Measurements from ENCODE around the gene TP53INP2.
A peak's percentile ranks its signal among the peaks of the same experiment; 100 is the strongest.

The TP53INP2 gene

GRCh38 chr20:34680586-34681175 is 23.5 kb upstream of the TP53INP2 start:
- H3K9me3 ChIP-seq (ENCODE audit: control insufficient read depth, insufficient read depth, low read depth, low read length): no peaks in the 10 kb centered on the region
- no peaks in the 10 kb centered on the region for H3K36me3 ChIP-seq (ENCODE audit: control insufficient read depth, insufficient read depth, low read length)
- H3K27ac ChIP-seq (ENCODE audit: low read depth, low read length): no peak overlapping the region
- H3K4me1 ChIP-seq (ENCODE audit: control insufficient read depth, insufficient read depth, low read length): no peaks in the 10 kb centered on the region
- no peak overlapping the region for H3K4me3 ChIP-seq (ENCODE audit: low read depth, low read length)
- no peaks in the 10 kb centered on the region for H3K27me3 ChIP-seq (ENCODE audit: control insufficient read depth, insufficient read depth, low read length)
- no peak overlapping the region for H3K9ac ChIP-seq (ENCODE audit: low read length)

- Histone ChIP-seq H3K27ac (ENCODE audit: low read depth, low read length) (no peak overlapping the region), H3K36me3 (ENCODE audit: control insufficient read depth, insufficient read depth, low read length) (no peaks in the 10 kb centered on the region), H3K4me1 (ENCODE audit: control insufficient read depth, insufficient read depth, low read length) (no peaks in the 10 kb centered on the region), H3K9ac (ENCODE audit: low read length) (no peak overlapping the region), H3K9me3 (ENCODE audit: control insufficient read depth, insufficient read depth, low read depth, low read length) (no peaks in the 10 kb centered on the region), H3K4me3 (ENCODE audit: low read depth, low read length) (no peak overlapping the region), H3K27me3 (ENCODE audit: control insufficient read depth, insufficient read depth, low read length) (no peaks in the 10 kb centered on the region)
Observed at GRCh38 chr20:34683667-34684066, 20.5 kb upstream of the TP53INP2 start.

- Histone ChIP-seq H3K4me3 (ENCODE audit: low read depth, low read length) (no peak overlapping the region), H3K36me3 (ENCODE audit: control insufficient read depth, insufficient read depth, low read length) (no peaks in the 10 kb centered on the region), H3K27ac (ENCODE audit: low read depth, low read length) (no peak overlapping the region), H3K27me3 (ENCODE audit: control insufficient read depth, insufficient read depth, low read length) (no peaks in the 10 kb centered on the region), H3K4me1 (ENCODE audit: control insufficient read depth, insufficient read depth, low read length) (no peaks in the 10 kb centered on the region), H3K9ac (ENCODE audit: low read length) (no peak overlapping the region), H3K9me3 (ENCODE audit: control insufficient read depth, insufficient read depth, low read depth, low read length) (no peaks in the 10 kb centered on the region)
Observed at GRCh38 chr20:34689486-34689885, 14.7 kb upstream of the TP53INP2 start.

DNA sequence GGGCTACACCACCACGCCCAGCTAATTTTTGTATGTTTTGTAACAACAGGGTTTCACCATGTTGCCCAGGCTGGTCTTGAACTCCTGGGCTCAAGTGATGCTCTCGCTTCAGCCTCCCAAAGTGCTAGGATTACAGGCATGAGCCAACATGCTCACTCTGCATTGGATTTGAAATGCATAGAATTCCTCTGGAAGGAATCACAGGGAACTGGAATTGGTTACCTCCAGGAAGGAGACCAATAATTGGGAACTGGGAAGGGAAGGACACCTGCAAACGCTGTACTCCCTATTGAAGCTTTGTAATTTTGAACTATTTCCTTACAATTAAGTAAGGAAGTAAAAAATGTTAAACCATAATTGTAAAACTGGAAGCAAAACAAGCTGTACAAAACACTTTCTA is 12.3 kb upstream of the TP53INP2 start:
- H3K27me3 ChIP-seq (ENCODE audit: control insufficient read depth, insufficient read depth, low read length): no peaks in the 10 kb centered on the region
- no peak overlapping the region for H3K27ac ChIP-seq (ENCODE audit: low read depth, low read length)
- H3K4me1 ChIP-seq (ENCODE audit: control insufficient read depth, insufficient read depth, low read length): no peaks in the 10 kb centered on the region
- no peaks in the 10 kb centered on the region for H3K36me3 ChIP-seq (ENCODE audit: control insufficient read depth, insufficient read depth, low read length)
- H3K9ac ChIP-seq (ENCODE audit: low read length): no peak overlapping the region
- no peaks in the 10 kb centered on the region for H3K9me3 ChIP-seq (ENCODE audit: control insufficient read depth, insufficient read depth, low read depth, low read length)
- no peak overlapping the region for H3K4me3 ChIP-seq (ENCODE audit: low read depth, low read length)

- Histone ChIP-seq H3K36me3 (ENCODE audit: control insufficient read depth, insufficient read depth, low read length) (no peaks in the 10 kb centered on the region), H3K27ac (ENCODE audit: low read depth, low read length) (no peak overlapping the region), H3K9ac (ENCODE audit: low read length) (no peak overlapping the region), H3K27me3 (ENCODE audit: control insufficient read depth, insufficient read depth, low read length) (no peaks in the 10 kb centered on the region), H3K4me1 (ENCODE audit: control insufficient read depth, insufficient read depth, low read length) (no peaks in the 10 kb centered on the region), H3K4me3 (ENCODE audit: low read depth, low read length) (no peak overlapping the region), H3K9me3 (ENCODE audit: control insufficient read depth, insufficient read depth, low read depth, low read length) (no peaks in the 10 kb centered on the region)
Observed at GRCh38 chr20:34693414-34693813, 10.7 kb upstream of the TP53INP2 start.

DNA sequence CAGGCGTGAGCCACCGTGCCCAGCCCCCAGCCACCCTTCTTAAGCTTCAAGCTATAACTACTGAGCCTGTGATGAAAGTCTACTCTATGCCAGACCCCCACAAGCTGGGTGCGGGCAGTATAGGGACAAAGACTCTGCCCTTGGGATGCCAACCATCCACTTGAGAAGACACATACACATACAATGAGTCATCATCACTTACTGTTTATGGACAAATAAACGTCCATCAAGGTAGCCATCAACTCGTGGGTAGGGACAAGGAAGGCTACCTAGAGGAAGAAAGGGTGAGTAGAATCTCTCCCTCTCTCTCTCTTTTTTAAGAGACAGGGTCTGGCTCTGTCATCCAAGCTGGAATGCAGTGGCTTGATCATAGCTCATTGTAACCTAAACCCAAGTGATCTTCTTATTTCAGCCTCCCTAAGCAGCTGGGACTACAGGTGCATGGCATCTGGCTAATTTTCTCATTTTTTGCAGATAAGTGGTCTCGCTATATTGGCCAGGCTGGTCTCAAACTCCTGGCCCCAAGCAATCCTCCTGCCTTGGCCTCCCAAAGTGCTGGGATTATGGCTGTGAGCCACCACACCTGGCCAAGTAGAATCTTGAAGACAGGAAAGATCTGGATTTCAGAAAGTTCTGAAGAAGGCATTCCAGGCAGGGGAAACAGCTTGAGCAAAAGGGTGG is 2.6 kb upstream of the TP53INP2 start:
- Histone ChIP-seq H3K4me1 (ENCODE audit: control insufficient read depth, insufficient read depth, low read length) (peaks cover 10% of the 10 kb centered on the region; the same call in 1 of the 2 replicates), H3K27ac (ENCODE audit: low read depth, low read length) (no peak overlapping the region)

DNA sequence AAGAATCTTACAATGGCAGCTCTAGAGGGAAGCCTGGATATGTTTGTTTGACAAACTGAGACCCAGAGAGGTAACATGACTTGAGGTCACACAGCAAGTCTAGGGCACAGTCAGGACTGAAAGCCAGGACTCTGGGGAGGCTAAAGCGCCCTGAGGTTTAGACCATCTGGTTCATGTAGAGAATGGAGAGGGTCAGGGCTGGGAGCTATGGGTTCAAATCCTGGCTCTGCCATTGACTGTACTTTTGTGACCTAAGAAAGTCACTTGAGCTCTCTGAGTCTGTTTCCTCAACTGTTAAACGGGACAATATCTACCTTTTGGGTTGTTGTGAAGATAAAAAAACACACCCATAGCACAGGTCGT is 1.1 kb upstream of the TP53INP2 start:
- Histone ChIP-seq H3K27ac (ENCODE audit: low read depth, low read length) (no peak overlapping the region), H3K9ac (ENCODE audit: low read length) (no peak overlapping the region), H3K4me3 (ENCODE audit: low read depth, low read length) (peak overlapping the region; percentile 87), H3K9me3 (ENCODE audit: control insufficient read depth, insufficient read depth, low read depth, low read length) (no peaks in the 10 kb centered on the region), H3K36me3 (ENCODE audit: control insufficient read depth, insufficient read depth, low read length) (no peaks in the 10 kb centered on the region), H3K27me3 (ENCODE audit: control insufficient read depth, insufficient read depth, low read length) (peaks cover 25% of the 10 kb centered on the region), H3K4me1 (ENCODE audit: control insufficient read depth, insufficient read depth, low read length) (peaks cover 10% of the 10 kb centered on the region; the same call in 1 of the 2 replicates)

More for the DNA sequence above, 2.6 kb upstream of the TP53INP2 start:
- H3K9ac ChIP-seq (ENCODE audit: low read length): no peak overlapping the region
- H3K4me3 ChIP-seq (ENCODE audit: low read depth, low read length): no peak overlapping the region
- no peaks in the 10 kb centered on the region for H3K9me3 ChIP-seq (ENCODE audit: control insufficient read depth, insufficient read depth, low read depth, low read length)
- peaks cover 20% of the 10 kb centered on the region for H3K27me3 ChIP-seq (ENCODE audit: control insufficient read depth, insufficient read depth, low read length)
- no peaks in the 10 kb centered on the region for H3K36me3 ChIP-seq (ENCODE audit: control insufficient read depth, insufficient read depth, low read length)

DNA sequence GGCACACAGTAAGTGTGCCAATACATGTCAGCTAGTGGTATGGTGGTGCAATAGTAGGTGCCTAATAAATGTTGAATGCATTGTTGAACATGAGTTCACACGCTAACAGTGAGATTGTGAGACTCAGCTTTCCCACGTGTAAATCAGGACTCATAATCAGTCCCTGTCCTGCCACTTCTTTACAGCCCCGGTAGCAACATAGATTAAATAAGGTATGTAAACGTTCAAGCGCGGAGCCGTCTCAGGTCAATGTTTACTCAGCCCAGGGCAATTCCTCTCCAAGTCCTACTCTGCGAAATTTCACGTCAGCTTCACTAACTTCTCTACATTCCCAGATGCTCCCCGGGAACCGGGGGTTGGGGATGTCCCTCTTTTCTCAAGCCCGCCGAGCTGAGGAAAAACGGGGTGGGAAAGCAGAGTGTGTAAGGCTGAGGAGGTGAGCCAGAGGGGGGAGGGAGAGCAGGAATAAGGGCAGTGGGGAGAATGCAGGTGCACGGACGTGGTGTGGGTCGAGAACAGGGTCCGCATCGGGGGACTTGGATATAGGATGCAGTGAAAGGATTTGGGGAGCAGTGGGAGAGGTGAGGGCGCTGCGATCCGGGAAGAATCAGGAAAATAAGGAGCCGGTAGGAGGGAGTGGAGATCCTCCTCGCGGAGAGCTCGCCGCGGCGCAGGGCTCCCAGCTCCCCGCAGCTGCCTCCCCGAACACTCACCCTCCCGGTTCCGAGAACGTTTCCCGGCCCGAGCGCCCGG is 544 bp upstream of the TP53INP2 start:
- H3K27ac ChIP-seq (ENCODE audit: low read depth, low read length): peak overlapping the region; percentile 92; the same call in 1 of the 2 replicates
- no peaks in the 10 kb centered on the region for H3K9me3 ChIP-seq (ENCODE audit: control insufficient read depth, insufficient read depth, low read depth, low read length)
- H3K4me1 ChIP-seq (ENCODE audit: control insufficient read depth, insufficient read depth, low read length): peaks cover 10% of the 10 kb centered on the region; the same call in 1 of the 2 replicates
- H3K27me3 ChIP-seq (ENCODE audit: control insufficient read depth, insufficient read depth, low read length): peaks cover 27% of the 10 kb centered on the region
- peak overlapping the region; percentile 73 for H3K9ac ChIP-seq (ENCODE audit: low read length)
- H3K4me3 ChIP-seq (ENCODE audit: low read depth, low read length): peak overlapping the region; percentile 87
- no peaks in the 10 kb centered on the region for H3K36me3 ChIP-seq (ENCODE audit: control insufficient read depth, insufficient read depth, low read length)

GRCh38 chr20:34705008-34705396 is 858 bp downstream of the TP53INP2 start:
- H3K9me3 ChIP-seq (ENCODE audit: control insufficient read depth, insufficient read depth, low read depth, low read length): no peaks in the 10 kb centered on the region
- H3K27ac ChIP-seq (ENCODE audit: low read depth, low read length): peak overlapping the region; percentile 92; the same call in 1 of the 2 replicates

GRCh38 chr20:34705397-34706301 is 1.5 kb downstream of the TP53INP2 start:
- Histone ChIP-seq H3K9me3 (ENCODE audit: control insufficient read depth, insufficient read depth, low read depth, low read length) (no peaks in the 10 kb centered on the region), H3K27ac (ENCODE audit: low read depth, low read length) (no peak overlapping the region), H3K4me3 (ENCODE audit: low read depth, low read length) (peak overlapping the region; percentile 87; the same call in 1 of the 2 replicates), H3K4me1 (ENCODE audit: control insufficient read depth, insufficient read depth, low read length) (peaks cover 10% of the 10 kb centered on the region; the same call in 1 of the 2 replicates), H3K9ac (ENCODE audit: low read length) (no peak overlapping the region), H3K27me3 (ENCODE audit: control insufficient read depth, insufficient read depth, low read length) (peaks cover 38% of the 10 kb centered on the region), H3K36me3 (ENCODE audit: control insufficient read depth, insufficient read depth, low read length) (no peaks in the 10 kb centered on the region)

More at GRCh38 chr20:34705008-34705396, 858 bp downstream of the TP53INP2 start:
- H3K4me1 ChIP-seq (ENCODE audit: control insufficient read depth, insufficient read depth, low read length): peaks cover 10% of the 10 kb centered on the region; the same call in 1 of the 2 replicates
- H3K4me3 ChIP-seq (ENCODE audit: low read depth, low read length): peak overlapping the region; percentile 87
- no peaks in the 10 kb centered on the region for H3K36me3 ChIP-seq (ENCODE audit: control insufficient read depth, insufficient read depth, low read length)
- H3K27me3 ChIP-seq (ENCODE audit: control insufficient read depth, insufficient read depth, low read length): peaks cover 31% of the 10 kb centered on the region
- H3K9ac ChIP-seq (ENCODE audit: low read length): no peak overlapping the region
